HL-60 (cell line): ENCODE data around the gene MBTPS1.

Experiments
- CTCF ChIP-seq: IDR thresholded peaks from one replicate; pipeline ENCODE4 v1.5.1; 2011; ENCODE audit warnings: low read length, control low read depth, inconsistent platforms; ENCODE audit not compliant: insufficient read depth
- GABPA ChIP-seq: IDR thresholded peaks from 2 replicates; pipeline ENCODE4 v1.6.1; 2012; ENCODE audit warnings: low read depth

DNA sequence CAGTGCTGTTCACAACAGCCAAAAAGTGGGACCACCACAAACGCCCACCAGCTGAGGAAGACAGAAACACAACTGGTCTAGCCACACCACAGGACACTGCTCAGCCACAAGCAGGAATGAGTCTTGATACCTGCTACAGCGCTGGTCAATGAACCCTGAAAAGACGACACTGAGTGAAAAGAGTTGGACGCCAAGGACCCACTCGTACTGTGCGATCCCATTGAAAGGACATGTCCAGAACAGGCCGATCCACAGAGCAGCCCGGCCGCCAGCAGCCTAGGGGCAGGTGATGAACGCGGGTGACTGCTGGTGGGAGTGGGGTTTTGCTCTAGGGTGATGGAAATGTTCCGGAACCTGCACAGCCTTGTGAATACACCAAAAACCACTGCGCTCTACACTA lies 63.5 kb downstream of the MBTPS1 start:
- TF ChIP-seq CTCF (no peak), GABPA (no peak)
